ENCODE measurements around the gene LRRTM4.
"Not testable (repeated sequence)": the region's sequence is repeated elsewhere in the genome, so short reads cannot be mapped to it uniquely, and the experiment has no call there.

The LRRTM4 gene

DNA sequence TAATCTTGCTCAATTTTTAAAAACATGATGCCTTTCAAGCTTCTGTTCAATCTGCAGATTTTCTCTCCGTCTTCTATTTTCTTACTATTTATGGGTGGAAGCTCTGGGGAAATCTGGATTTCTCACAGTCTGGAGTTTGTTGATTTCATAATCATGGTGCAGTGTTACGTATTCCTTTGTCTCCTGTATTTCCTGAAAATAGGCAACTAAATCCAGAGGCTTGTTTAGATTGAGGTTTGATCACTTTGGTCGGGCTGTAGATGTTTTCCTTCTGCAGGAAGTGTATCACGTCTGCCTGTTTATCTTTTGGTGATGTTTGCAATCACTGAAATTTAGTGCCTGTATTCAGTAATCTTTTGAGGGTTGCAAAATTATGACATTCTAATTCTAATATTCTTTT, 487.7 kb downstream of the LRRTM4 start:
- TF ChIP-seq CSDC2 (CRISPR knock-in tag; IDR thresholded peaks at IDR 0.05): no peak
- no peak for TF ChIP-seq ZFP30 (CRISPR knock-in tag; IDR thresholded peaks at IDR 0.05)
- TF ChIP-seq ZFP3 (CRISPR knock-in tag; IDR thresholded peaks at IDR 0.05): no peak
- no peak for TF ChIP-seq ZNF565 (CRISPR knock-in tag; conservative IDR thresholded peaks at IDR 0.05; ENCODE audit: low read depth)
- TF ChIP-seq, protein P1, sequence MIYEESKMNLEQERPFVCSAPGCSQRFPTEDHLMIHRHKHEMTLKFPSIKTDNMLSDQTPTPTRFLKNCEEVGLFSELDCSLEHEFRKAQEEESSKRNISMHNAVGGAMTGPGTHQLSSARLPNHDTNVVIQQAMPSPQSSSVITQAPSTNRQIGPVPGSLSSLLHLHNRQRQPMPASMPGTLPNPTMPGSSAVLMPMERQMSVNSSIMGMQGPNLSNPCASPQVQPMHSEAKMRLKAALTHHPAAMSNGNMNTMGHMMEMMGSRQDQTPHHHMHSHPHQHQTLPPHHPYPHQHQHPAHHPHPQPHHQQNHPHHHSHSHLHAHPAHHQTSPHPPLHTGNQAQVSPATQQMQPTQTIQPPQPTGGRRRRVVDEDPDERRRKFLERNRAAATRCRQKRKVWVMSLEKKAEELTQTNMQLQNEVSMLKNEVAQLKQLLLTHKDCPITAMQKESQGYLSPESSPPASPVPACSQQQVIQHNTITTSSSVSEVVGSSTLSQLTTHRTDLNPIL (CRISPR knock-in tag; IDR thresholded peaks at IDR 0.05; ENCODE audit: low read depth): no peak
- TF ChIP-seq BACH2 (CRISPR knock-in tag; IDR thresholded peaks at IDR 0.05; ENCODE audit: borderline replicate concordance): no peak
- TF ChIP-seq ZNF8 (CRISPR knock-in tag; IDR thresholded peaks at IDR 0.05): no peak
- no peak for TF ChIP-seq RARB (CRISPR knock-in tag; IDR thresholded peaks at IDR 0.05)
- no peak for TF ChIP-seq ESRRG (CRISPR knock-in tag; IDR thresholded peaks at IDR 0.05)
- no peak for TF ChIP-seq TCF4 (CRISPR knock-in tag; IDR thresholded peaks at IDR 0.05; ENCODE audit: borderline replicate concordance)
- no peak for TF ChIP-seq ARNTL (CRISPR knock-in tag; IDR thresholded peaks at IDR 0.05; ENCODE audit: borderline replicate concordance, low read depth)
- no peak for TF ChIP-seq PPARA (CRISPR knock-in tag; IDR thresholded peaks at IDR 0.05; ENCODE audit: borderline replicate concordance)
- ATAC-seq: no peak

DNA sequence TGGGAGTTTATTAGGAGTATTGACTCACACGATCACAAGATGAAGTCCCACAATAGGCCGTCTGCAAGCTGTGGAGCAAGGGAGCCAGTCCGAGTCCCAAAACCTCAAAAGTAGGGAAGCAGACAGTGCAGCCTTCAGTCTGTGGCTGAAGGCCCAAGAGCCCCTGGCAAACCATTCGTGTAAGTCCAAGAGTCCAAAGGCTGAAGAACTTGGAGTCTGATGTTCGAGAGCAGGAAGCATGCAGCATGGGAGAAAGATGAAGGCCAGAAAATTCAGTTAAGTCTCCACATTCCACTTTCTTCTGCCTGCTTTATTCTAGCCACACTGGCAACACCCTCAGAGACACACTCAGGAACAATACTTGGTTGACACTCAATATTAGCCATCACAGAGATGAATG, 492.9 kb downstream of the LRRTM4 start:
- not testable (repeated sequence) for ATAC-seq

DNA sequence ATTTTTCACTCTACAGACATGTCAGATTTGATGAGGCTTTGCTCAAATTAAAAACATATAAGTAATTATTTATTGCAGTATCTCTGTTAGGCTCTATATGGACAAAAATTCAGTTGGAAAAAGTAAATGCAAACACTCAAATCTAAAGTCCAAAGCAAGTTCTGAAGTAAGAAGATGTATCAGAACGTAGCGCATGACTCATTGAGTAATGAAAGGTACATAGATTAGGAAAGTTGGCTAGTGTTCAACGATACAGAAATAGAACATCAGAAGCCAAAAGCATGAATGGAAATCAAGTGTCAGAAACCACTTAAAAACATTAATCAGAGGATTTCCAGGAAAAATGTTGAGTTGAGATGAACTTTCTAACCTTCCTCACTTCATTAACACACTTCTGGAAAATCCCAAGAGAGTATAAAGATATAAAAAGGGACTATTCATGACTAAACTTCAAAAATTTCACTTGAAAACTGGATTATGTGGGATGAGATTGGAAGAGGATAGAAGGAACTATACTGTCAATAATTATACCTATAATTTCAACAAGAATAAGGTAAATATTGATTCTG, 494.1 kb downstream of the LRRTM4 start:
- no peak for ATAC-seq
- TF ChIP-seq, protein P2, sequence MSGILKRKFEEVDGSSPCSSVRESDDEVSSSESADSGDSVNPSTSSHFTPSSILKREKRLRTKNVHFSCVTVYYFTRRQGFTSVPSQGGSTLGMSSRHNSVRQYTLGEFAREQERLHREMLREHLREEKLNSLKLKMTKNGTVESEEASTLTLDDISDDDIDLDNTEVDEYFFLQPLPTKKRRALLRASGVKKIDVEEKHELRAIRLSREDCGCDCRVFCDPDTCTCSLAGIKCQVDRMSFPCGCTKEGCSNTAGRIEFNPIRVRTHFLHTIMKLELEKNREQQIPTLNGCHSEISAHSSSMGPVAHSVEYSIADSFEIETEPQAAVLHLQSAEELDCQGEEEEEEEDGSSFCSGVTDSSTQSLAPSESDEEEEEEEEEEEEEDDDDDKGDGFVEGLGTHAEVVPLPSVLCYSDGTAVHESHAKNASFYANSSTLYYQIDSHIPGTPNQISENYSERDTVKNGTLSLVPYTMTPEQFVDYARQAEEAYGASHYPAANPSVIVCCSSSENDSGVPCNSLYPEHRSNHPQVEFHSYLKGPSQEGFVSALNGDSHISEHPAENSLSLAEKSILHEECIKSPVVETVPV (CRISPR knock-in tag; IDR thresholded peaks at IDR 0.05): no peak
- TF ChIP-seq ZFP30 (CRISPR knock-in tag; IDR thresholded peaks at IDR 0.05) (no peak), ESRRG (CRISPR knock-in tag; IDR thresholded peaks at IDR 0.05) (no peak), ISL1 (CRISPR knock-in tag; IDR thresholded peaks at IDR 0.05) (peak; percentile 87), RARB (CRISPR knock-in tag; IDR thresholded peaks at IDR 0.05) (no peak), ZFP3 (CRISPR knock-in tag; IDR thresholded peaks at IDR 0.05) (no peak)

DNA sequence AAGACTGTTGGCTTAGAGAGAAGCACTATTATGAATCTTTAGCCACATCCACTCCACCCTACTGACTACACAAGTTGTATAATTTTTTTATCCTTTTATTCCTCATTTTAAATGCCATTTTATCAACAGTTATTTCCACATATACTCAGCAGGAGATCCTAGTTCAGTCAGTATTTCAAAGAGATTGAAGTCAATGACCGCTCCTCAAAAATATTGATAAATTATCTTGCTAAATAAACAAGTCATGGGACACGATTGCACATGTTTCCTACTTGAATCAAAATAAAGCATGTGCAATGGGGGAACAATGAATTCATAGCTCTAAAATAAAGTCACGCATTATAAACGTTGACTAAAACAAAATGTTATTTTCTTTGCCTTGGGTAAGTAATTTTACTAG, 496.5 kb downstream of the LRRTM4 start:
- no peak for ATAC-seq

More for the DNA sequence above, 496.5 kb downstream of the LRRTM4 start:
- no peak for TF ChIP-seq SNAI2 (CRISPR knock-in tag; IDR thresholded peaks at IDR 0.05)
- TF ChIP-seq, protein P1 (CRISPR knock-in tag; IDR thresholded peaks at IDR 0.05; ENCODE audit: low read depth): no peak
- TF ChIP-seq ZNF565 (CRISPR knock-in tag; conservative IDR thresholded peaks at IDR 0.05; ENCODE audit: low read depth): no peak
- no peak for TF ChIP-seq RARB (CRISPR knock-in tag; IDR thresholded peaks at IDR 0.05)
- no peak for TF ChIP-seq OSR1 (CRISPR knock-in tag; IDR thresholded peaks at IDR 0.05)
- no peak for TF ChIP-seq CSDC2 (CRISPR knock-in tag; IDR thresholded peaks at IDR 0.05)
- TF ChIP-seq, protein P2 (CRISPR knock-in tag; IDR thresholded peaks at IDR 0.05): no peak
- no peak for TF ChIP-seq GLIS3 (CRISPR knock-in tag; IDR thresholded peaks at IDR 0.05)
- no peak for TF ChIP-seq ZNF8 (CRISPR knock-in tag; IDR thresholded peaks at IDR 0.05)
- TF ChIP-seq, protein P3, sequence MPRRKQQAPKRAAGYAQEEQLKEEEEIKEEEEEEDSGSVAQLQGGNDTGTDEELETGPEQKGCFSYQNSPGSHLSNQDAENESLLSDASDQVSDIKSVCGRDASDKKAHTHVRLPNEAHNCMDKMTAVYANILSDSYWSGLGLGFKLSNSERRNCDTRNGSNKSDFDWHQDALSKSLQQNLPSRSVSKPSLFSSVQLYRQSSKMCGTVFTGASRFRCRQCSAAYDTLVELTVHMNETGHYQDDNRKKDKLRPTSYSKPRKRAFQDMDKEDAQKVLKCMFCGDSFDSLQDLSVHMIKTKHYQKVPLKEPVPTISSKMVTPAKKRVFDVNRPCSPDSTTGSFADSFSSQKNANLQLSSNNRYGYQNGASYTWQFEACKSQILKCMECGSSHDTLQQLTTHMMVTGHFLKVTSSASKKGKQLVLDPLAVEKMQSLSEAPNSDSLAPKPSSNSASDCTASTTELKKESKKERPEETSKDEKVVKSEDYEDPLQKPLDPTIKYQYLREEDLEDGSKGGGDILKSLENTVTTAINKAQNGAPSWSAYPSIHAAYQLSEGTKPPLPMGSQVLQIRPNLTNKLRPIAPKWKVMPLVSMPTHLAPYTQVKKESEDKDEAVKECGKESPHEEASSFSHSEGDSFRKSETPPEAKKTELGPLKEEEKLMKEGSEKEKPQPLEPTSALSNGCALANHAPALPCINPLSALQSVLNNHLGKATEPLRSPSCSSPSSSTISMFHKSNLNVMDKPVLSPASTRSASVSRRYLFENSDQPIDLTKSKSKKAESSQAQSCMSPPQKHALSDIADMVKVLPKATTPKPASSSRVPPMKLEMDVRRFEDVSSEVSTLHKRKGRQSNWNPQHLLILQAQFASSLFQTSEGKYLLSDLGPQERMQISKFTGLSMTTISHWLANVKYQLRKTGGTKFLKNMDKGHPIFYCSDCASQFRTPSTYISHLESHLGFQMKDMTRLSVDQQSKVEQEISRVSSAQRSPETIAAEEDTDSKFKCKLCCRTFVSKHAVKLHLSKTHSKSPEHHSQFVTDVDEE (CRISPR knock-in tag; IDR thresholded peaks at IDR 0.05): no peak
- TF ChIP-seq TOX (CRISPR knock-in tag; IDR thresholded peaks at IDR 0.05; ENCODE audit: borderline replicate concordance): no peak
- TF ChIP-seq TCF4 (CRISPR knock-in tag; IDR thresholded peaks at IDR 0.05; ENCODE audit: borderline replicate concordance): no peak
- TF ChIP-seq, protein P4, sequence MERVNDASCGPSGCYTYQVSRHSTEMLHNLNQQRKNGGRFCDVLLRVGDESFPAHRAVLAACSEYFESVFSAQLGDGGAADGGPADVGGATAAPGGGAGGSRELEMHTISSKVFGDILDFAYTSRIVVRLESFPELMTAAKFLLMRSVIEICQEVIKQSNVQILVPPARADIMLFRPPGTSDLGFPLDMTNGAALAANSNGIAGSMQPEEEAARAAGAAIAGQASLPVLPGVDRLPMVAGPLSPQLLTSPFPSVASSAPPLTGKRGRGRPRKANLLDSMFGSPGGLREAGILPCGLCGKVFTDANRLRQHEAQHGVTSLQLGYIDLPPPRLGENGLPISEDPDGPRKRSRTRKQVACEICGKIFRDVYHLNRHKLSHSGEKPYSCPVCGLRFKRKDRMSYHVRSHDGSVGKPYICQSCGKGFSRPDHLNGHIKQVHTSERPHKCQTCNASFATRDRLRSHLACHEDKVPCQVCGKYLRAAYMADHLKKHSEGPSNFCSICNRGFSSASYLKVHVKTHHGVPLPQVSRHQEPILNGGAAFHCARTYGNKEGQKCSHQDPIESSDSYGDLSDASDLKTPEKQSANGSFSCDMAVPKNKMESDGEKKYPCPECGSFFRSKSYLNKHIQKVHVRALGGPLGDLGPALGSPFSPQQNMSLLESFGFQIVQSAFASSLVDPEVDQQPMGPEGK (CRISPR knock-in tag; IDR thresholded peaks at IDR 0.05; ENCODE audit: borderline replicate concordance): no peak
- no peak for TF ChIP-seq ZNF70 (CRISPR knock-in tag; IDR thresholded peaks at IDR 0.05)
